C1 segment of cervical spinal cord (tissue), 14 donors: ENCODE results near the gene NSD2.
"Not testable (repeated sequence)": the region's sequence is repeated elsewhere in the genome, so short reads cannot be mapped to it uniquely, and the experiment has no call there.

ENCODE experiments used
- DNase-seq, 14 donors: peaks; one replicate each; lab custom pipeline; 2025; lab: John Stamatoyannopoulos, UW

NSD2 gene

GRCh38 chr4:1997712-1998111 is 126.5 kb downstream of the NSD2 start:
- DNase-seq: no peak

GRCh38 chr4:1998296-1998695 is 127.1 kb downstream of the NSD2 start:
- DNase-seq: no peak

GRCh38 chr4:1999308-1999707 is 128.1 kb downstream of the NSD2 start:
- not testable (repeated sequence) for DNase-seq

GRCh38 chr4:2003361-2003760 is 132.2 kb downstream of the NSD2 start:
- DNase-seq: not testable (repeated sequence)

- no peak for DNase-seq
Observed at GRCh38 chr4:2006367-2006766, 135.2 kb downstream of the NSD2 start.

GRCh38 chr4:2006956-2007653 is 135.9 kb downstream of the NSD2 start:
- no peak for DNase-seq

- DNase-seq: no peak
Observed at GRCh38 chr4:2007804-2008670, 136.8 kb downstream of the NSD2 start.

GRCh38 chr4:2008671-2008920 is 137.4 kb downstream of the NSD2 start:
- no peak for DNase-seq

- peak; percentile 71 to 100 (median 96) for DNase-seq
Observed at GRCh38 chr4:2008921-2009650, 137.9 kb downstream of the NSD2 start, which contains the start of gene NELFA. Gene NELFA (minus strand): TSS chr4:2008974. CDS start chr4:2008959, 15 bp downstream.

- peak in 12 of 14 donors; percentile 1 to 73 (median 46) for DNase-seq
Observed at GRCh38 chr4:2009651-2010233, 138.5 kb downstream of the NSD2 start.

GRCh38 chr4:2011583-2011982 is 140.4 kb downstream of the NSD2 start:
- DNase-seq: no peak

GRCh38 chr4:2015008-2015407 is 143.8 kb downstream of the NSD2 start:
- DNase-seq: no peak

GRCh38 chr4:2021358-2022018 is 150.3 kb downstream of the NSD2 start:
- not testable (repeated sequence) for DNase-seq

GRCh38 chr4:2024683-2025082 is 153.5 kb downstream of the NSD2 start:
- no peak for DNase-seq

GRCh38 chr4:2025817-2026216 is 154.6 kb downstream of the NSD2 start:
- DNase-seq: no peak

- not testable (repeated sequence) for DNase-seq
Observed at GRCh38 chr4:2027120-2027519, 155.9 kb downstream of the NSD2 start.

GRCh38 chr4:2031161-2031560 is 160.0 kb downstream of the NSD2 start:
- DNase-seq: not testable (repeated sequence)
